GM12875 (cell line): ENCODE data around the gene BTBD9.

ENCODE experiments used
- H3K4me3 ChIP-seq: one replicate; pipeline ENCODE4 v1.5.1; 2011; ENCODE audit warnings: low read depth, low read length, control low read depth
- CTCF ChIP-seq: IDR thresholded peaks from 2 replicates; pipeline ENCODE4 v1.5.1; 2011; ENCODE audit warnings: low read depth, mild to moderate bottlenecking, control low read depth, inconsistent platforms, low read length, moderate library complexity, borderline replicate concordance; ENCODE audit not compliant: insufficient read depth

The BTBD9 gene

GRCh38 chr6:38176797-38177751 lies 462.7 kb downstream of the BTBD9 start:
- TF ChIP-seq CTCF, result no peak
- no peak overlapping the region for H3K4me3 ChIP-seq

DNA sequence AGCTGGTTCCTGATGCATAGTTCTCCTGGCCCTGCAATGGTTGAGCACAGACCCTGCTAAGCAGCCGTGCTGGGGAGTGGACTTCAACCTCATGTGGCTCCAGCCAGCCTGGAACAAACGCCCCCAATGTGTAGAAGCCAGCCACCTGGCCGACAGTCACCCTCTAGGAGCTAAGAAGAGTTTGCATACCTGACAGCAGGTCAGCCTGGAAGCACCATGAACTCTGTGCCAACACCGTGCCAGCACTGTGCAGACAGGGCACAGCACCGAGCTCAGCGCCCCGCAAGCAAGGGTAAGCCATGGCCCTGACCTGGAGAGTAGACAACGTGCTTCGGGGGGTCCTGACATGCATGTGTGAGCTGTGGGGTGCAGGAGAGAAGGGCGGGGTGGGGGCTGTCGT lies 463.9 kb downstream of the BTBD9 start:
- TF ChIP-seq CTCF, result no peak
- no peak overlapping the region for H3K4me3 ChIP-seq

DNA sequence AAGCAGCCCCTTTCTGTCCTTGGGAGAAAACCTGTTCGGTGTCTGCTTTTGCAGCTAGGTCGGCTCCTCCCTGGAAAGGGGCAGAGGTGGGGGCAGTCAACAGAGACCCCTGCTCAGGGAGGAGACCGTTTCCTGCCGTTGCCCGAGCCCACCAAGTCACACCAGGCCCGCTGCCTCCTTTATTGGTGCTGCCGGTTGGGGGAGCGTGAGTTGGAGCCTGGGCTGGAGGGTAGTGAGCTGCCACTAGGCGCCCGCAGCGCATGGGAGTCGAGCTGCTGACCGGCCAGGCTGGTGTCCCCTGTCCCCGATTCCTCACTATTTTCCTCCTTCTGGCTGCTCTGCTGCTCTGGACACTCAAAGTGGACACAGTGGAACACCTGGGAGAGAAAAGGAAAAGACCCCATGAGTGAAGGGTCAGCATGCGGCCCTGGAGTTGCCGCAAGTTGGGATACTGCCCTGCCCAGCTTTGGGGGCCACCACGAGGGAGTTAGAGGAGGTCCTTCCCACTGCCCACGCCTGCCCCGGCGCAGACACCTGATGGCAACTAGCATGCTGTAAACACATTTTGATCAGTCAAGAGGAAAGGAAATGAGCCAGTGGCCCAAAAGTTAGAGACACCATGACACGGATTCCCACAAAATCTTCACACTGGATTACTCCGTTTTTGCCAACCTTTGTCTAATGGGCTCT lies 464.8 kb downstream of the BTBD9 start:
- H3K4me3 ChIP-seq, result no peak overlapping the region
- no peak for TF ChIP-seq CTCF

DNA sequence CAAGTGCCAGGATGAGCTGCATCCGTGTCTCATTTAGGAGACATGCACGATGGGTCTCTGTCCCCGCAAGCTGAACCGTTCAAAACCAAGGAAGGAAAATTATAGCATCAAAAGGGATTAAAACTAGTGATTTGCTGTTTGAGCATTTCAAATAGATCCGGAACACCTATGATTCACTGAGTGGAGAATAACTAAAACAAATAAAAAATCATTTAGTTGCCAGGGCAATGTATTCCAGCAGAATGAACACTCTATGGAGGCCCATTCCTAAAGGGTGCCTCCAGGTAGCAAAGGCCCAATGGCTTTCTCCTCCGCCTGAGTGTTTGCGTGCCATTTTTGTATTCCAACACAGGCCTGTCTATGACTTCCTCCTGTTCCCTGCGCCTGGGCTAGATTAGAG lies 465.4 kb downstream of the BTBD9 start:
- no peak for TF ChIP-seq CTCF
- H3K4me3 ChIP-seq, result no peak overlapping the region

- no peak overlapping the region for H3K4me3 ChIP-seq
- no peak for TF ChIP-seq CTCF
Observed at GRCh38 chr6:38173909-38174308, 465.8 kb downstream of the BTBD9 start.

DNA sequence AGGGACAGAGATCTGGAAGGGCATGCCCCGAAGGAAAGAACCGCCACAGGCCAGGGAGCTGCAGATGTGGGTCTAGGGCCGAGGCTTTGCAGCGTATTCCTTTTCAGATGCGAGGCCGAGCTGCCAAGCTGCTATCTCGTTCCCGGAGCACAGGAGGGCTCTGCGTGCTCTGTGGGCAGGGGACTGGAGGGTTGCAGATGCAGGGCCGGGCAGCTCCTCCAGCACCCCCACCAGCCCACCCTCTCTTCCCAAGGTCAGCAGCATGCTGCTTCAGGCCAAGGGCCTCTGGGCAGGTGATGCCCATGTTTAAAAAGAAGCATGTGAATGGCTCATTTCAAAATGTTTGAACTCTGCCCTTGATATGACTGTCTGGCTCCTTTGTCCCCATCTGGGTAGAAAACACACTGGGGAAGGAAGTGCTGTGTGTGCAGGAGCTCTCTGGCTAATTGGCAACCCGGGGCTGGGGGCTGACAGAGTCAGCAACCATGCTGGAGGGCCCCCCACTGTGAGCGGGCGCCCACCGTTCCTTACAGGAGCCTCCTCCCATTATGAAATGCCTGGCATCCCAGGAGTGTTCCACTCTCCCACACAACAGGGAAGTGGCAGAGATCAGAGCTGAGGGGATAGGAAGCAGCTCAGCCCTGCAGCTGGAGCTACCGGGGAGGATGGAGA lies 466.9 kb downstream of the BTBD9 start:
- no peak for TF ChIP-seq CTCF
- no peak overlapping the region for H3K4me3 ChIP-seq
